GM21786 (cell line): ENCODE results near the gene ARSA.
A peak's percentile ranks its signal among the peaks of the same experiment; 100 is the strongest.

ENCODE experiments used
- ATAC-seq: cut with Tn5 transposase; IDR thresholded peaks from one replicate; pipeline ENCODE4 v1.9.1; 2021; ENCODE audit not compliant: unreplicated experiment

Gene ARSA

GRCh38 chr22:50582493-50583293 is 45.3 kb downstream of the ARSA start, which contains the start of gene CHKB:
Gene CHKB, minus strand, starts transcription at chr22:50582849. Its CDS starts 68 bp downstream, at chr22:50582781.
- ATAC-seq: peak; percentile 88

GRCh38 chr22:50581950-50582492 is 45.9 kb downstream of the ARSA start:
- no peak for ATAC-seq

GRCh38 chr22:50581031-50581949 is 46.7 kb downstream of the ARSA start:
- no peak for ATAC-seq

GRCh38 chr22:50579752-50580151 is 48.2 kb downstream of the ARSA start:
- no peak for ATAC-seq

- ATAC-seq: no peak
These were observed 49.1 kb downstream of the ARSA start for GRCh38 chr22:50578776-50579310.

GRCh38 chr22:50577987-50578775 is 49.8 kb downstream of the ARSA start, which contains the start of gene CPT1B:
Gene CPT1B, minus strand, starts transcription at chr22:50578427. Its CDS starts 512 bp downstream, at chr22:50577915.
- no peak for ATAC-seq

GRCh38 chr22:50577697-50577986 is 50.3 kb downstream of the ARSA start:
- ATAC-seq: no peak

GRCh38 chr22:50576806-50577696 is 50.9 kb downstream of the ARSA start:
- ATAC-seq: no peak

GRCh38 chr22:50576070-50576469 is 51.9 kb downstream of the ARSA start:
- ATAC-seq: no peak

- ATAC-seq: no peak
These were observed 52.5 kb downstream of the ARSA start for GRCh38 chr22:50575426-50575941.
